ENCODE data around the gene SMIM38. TPM values are rescaled to one million over a fixed set of nuclear protein-coding genes. Genes with fewer than 3 reads are reported as not detected.

SMIM38 gene
- total and polyA plus RNA-seq, 2 donors, result 0.09 to 0.24 TPM

GRCh38 chr11:69178819-69179482 lies 23.2 kb downstream of the SMIM38 start:
- Histone ChIP-seq H3K27ac (ENCODE audit: low read depth in 1 of 2, low read length in 1 of 2) (no peak overlapping the region), H3K9me3 (ENCODE audit: control insufficient read depth in 2 of 2, insufficient read depth in 1 of 2, low read length in 1 of 2) (peaks cover 0 to 1% of the 10 kb centered on the region in 2 donors), H3K36me3 (ENCODE audit: control insufficient read depth in 2 of 2, insufficient read depth in 2 of 2, low read length in 1 of 2) (no peaks in the 10 kb centered on the region), H3K27me3 (ENCODE audit: control insufficient read depth in 2 of 2, insufficient read depth in 1 of 2, low read length in 1 of 2) (peaks cover 0 to 3% of the 10 kb centered on the region in 2 donors), H3K4me1 (ENCODE audit: control insufficient read depth in 2 of 2, insufficient read depth in 2 of 2, low read length in 2 of 2) (no peaks in the 10 kb centered on the region), H3K4me3 (ENCODE audit: low read length in 2 of 2) (no peak overlapping the region)
- no peak for DNase-seq (ENCODE audit: low read depth in 6 of 9, low spot score in 9 of 9)
- 95% methylated on average over 9 of the region's 9 CpGs for WGBS

- 64% methylated on average over 9 of the region's 9 CpGs for WGBS
- no peaks in the 10 kb centered on the region for H3K4me1 ChIP-seq (ENCODE audit: control insufficient read depth in 2 of 2, insufficient read depth in 2 of 2, low read length in 2 of 2)
- H3K27ac ChIP-seq (ENCODE audit: low read depth in 1 of 2, low read length in 1 of 2), result no peak overlapping the region
- H3K27me3 ChIP-seq (ENCODE audit: control insufficient read depth in 2 of 2, insufficient read depth in 1 of 2, low read length in 1 of 2), result peaks cover 0 to 3% of the 10 kb centered on the region in 2 donors
- peaks cover 0 to 1% of the 10 kb centered on the region in 2 donors for H3K9me3 ChIP-seq (ENCODE audit: control insufficient read depth in 2 of 2, insufficient read depth in 1 of 2, low read length in 1 of 2)
- no peak overlapping the region for H3K4me3 ChIP-seq (ENCODE audit: low read length in 2 of 2)
- no peaks in the 10 kb centered on the region for H3K36me3 ChIP-seq (ENCODE audit: control insufficient read depth in 2 of 2, insufficient read depth in 2 of 2, low read length in 1 of 2)
- no peak for DNase-seq (ENCODE audit: low read depth in 6 of 9, low spot score in 9 of 9)
Observed at GRCh38 chr11:69180226-69180625, 24.5 kb downstream of the SMIM38 start.

GRCh38 chr11:69180726-69181125 lies 25.0 kb downstream of the SMIM38 start:
- no peak for DNase-seq (ENCODE audit: low read depth in 6 of 9, low spot score in 9 of 9)
- H3K27me3 ChIP-seq (ENCODE audit: control insufficient read depth in 2 of 2, insufficient read depth in 1 of 2, low read length in 1 of 2), result peaks cover 0 to 3% of the 10 kb centered on the region in 2 donors
- no peaks in the 10 kb centered on the region for H3K36me3 ChIP-seq (ENCODE audit: control insufficient read depth in 2 of 2, insufficient read depth in 2 of 2, low read length in 1 of 2)
- no peak overlapping the region for H3K4me3 ChIP-seq (ENCODE audit: low read length in 2 of 2)
- peaks cover 0 to 1% of the 10 kb centered on the region in 2 donors for H3K9me3 ChIP-seq (ENCODE audit: control insufficient read depth in 2 of 2, insufficient read depth in 1 of 2, low read length in 1 of 2)
- H3K4me1 ChIP-seq (ENCODE audit: control insufficient read depth in 2 of 2, insufficient read depth in 2 of 2, low read length in 2 of 2), result no peaks in the 10 kb centered on the region
- H3K27ac ChIP-seq (ENCODE audit: low read depth in 1 of 2, low read length in 1 of 2), result no peak overlapping the region
- WGBS, result 95% methylated on average over 3 of the region's 3 CpGs

GRCh38 chr11:69183613-69184012 lies 27.9 kb downstream of the SMIM38 start:
- 78% methylated on average over 8 of the region's 8 CpGs for WGBS
- Histone ChIP-seq H3K4me3 (ENCODE audit: low read length in 2 of 2) (no peak overlapping the region), H3K27ac (ENCODE audit: low read depth in 1 of 2, low read length in 1 of 2) (no peak overlapping the region), H3K27me3 (ENCODE audit: control insufficient read depth in 2 of 2, insufficient read depth in 1 of 2, low read length in 1 of 2) (peaks cover 0 to 3% of the 10 kb centered on the region in 2 donors), H3K4me1 (ENCODE audit: control insufficient read depth in 2 of 2, insufficient read depth in 2 of 2, low read length in 2 of 2) (no peaks in the 10 kb centered on the region), H3K9me3 (ENCODE audit: control insufficient read depth in 2 of 2, insufficient read depth in 1 of 2, low read length in 1 of 2) (peaks cover 1 to 3% of the 10 kb centered on the region in 2 donors), H3K36me3 (ENCODE audit: control insufficient read depth in 2 of 2, insufficient read depth in 2 of 2, low read length in 1 of 2) (no peaks in the 10 kb centered on the region)
- DNase-seq (ENCODE audit: low read depth in 6 of 9, low spot score in 9 of 9), result no peak

GRCh38 chr11:69186316-69187260 lies 30.9 kb downstream of the SMIM38 start:
- Histone ChIP-seq H3K27ac (ENCODE audit: low read depth in 1 of 2, low read length in 1 of 2) (no peak overlapping the region), H3K36me3 (ENCODE audit: control insufficient read depth in 2 of 2, insufficient read depth in 2 of 2, low read length in 1 of 2) (no peaks in the 10 kb centered on the region), H3K4me3 (ENCODE audit: low read length in 2 of 2) (no peak overlapping the region), H3K4me1 (ENCODE audit: control insufficient read depth in 2 of 2, insufficient read depth in 2 of 2, low read length in 2 of 2) (no peaks in the 10 kb centered on the region), H3K9me3 (ENCODE audit: control insufficient read depth in 2 of 2, insufficient read depth in 1 of 2, low read length in 1 of 2) (peaks cover 0 to 3% of the 10 kb centered on the region in 2 donors), H3K27me3 (ENCODE audit: control insufficient read depth in 2 of 2, insufficient read depth in 1 of 2, low read length in 1 of 2) (peaks cover 0 to 3% of the 10 kb centered on the region in 2 donors)
- no peak for DNase-seq (ENCODE audit: low read depth in 6 of 9, low spot score in 9 of 9)
- WGBS, result 94% methylated on average over 17 of the region's 17 CpGs

- Histone ChIP-seq H3K4me1 (ENCODE audit: control insufficient read depth in 2 of 2, insufficient read depth in 2 of 2, low read length in 2 of 2) (no peaks in the 10 kb centered on the region), H3K9me3 (ENCODE audit: control insufficient read depth in 2 of 2, insufficient read depth in 1 of 2, low read length in 1 of 2) (peaks cover 0 to 3% of the 10 kb centered on the region in 2 donors), H3K27ac (ENCODE audit: low read depth in 1 of 2, low read length in 1 of 2) (no peak overlapping the region), H3K36me3 (ENCODE audit: control insufficient read depth in 2 of 2, insufficient read depth in 2 of 2, low read length in 1 of 2) (no peaks in the 10 kb centered on the region), H3K4me3 (ENCODE audit: low read length in 2 of 2) (no peak overlapping the region), H3K27me3 (ENCODE audit: control insufficient read depth in 2 of 2, insufficient read depth in 1 of 2, low read length in 1 of 2) (peaks cover 0 to 3% of the 10 kb centered on the region in 2 donors)
- DNase-seq (ENCODE audit: low read depth in 6 of 9, low spot score in 9 of 9), result no peak
- 85% methylated on average over 7 of the region's 7 CpGs for WGBS
Observed at GRCh38 chr11:69187540-69188065, 31.9 kb downstream of the SMIM38 start.

GRCh38 chr11:69189059-69189458 lies 33.3 kb downstream of the SMIM38 start:
- H3K4me3 ChIP-seq (ENCODE audit: low read length in 2 of 2), result no peak overlapping the region
- WGBS, result 81% methylated on average over 3 of the region's 3 CpGs
- no peak overlapping the region for H3K27ac ChIP-seq (ENCODE audit: low read depth in 1 of 2, low read length in 1 of 2)
- H3K27me3 ChIP-seq (ENCODE audit: control insufficient read depth in 2 of 2, insufficient read depth in 1 of 2, low read length in 1 of 2), result no peaks in the 10 kb centered on the region
- H3K4me1 ChIP-seq (ENCODE audit: control insufficient read depth in 2 of 2, insufficient read depth in 2 of 2, low read length in 2 of 2), result no peaks in the 10 kb centered on the region
- peaks cover 0 to 3% of the 10 kb centered on the region in 2 donors for H3K9me3 ChIP-seq (ENCODE audit: control insufficient read depth in 2 of 2, insufficient read depth in 1 of 2, low read length in 1 of 2)
- DNase-seq (ENCODE audit: low read depth in 6 of 9, low spot score in 9 of 9), result no peak
- no peaks in the 10 kb centered on the region for H3K36me3 ChIP-seq (ENCODE audit: control insufficient read depth in 2 of 2, insufficient read depth in 2 of 2, low read length in 1 of 2)

GRCh38 chr11:69190796-69191536 lies 35.2 kb downstream of the SMIM38 start:
- H3K36me3 ChIP-seq (ENCODE audit: control insufficient read depth in 2 of 2, insufficient read depth in 2 of 2, low read length in 1 of 2), result no peaks in the 10 kb centered on the region
- H3K9me3 ChIP-seq (ENCODE audit: control insufficient read depth in 2 of 2, insufficient read depth in 1 of 2, low read length in 1 of 2), result peaks cover 0 to 3% of the 10 kb centered on the region in 2 donors
- H3K4me3 ChIP-seq (ENCODE audit: low read length in 2 of 2), result no peak overlapping the region
- no peak overlapping the region for H3K27ac ChIP-seq (ENCODE audit: low read depth in 1 of 2, low read length in 1 of 2)
- no peak for DNase-seq (ENCODE audit: low read depth in 6 of 9, low spot score in 9 of 9)
- no peaks in the 10 kb centered on the region for H3K27me3 ChIP-seq (ENCODE audit: control insufficient read depth in 2 of 2, insufficient read depth in 1 of 2, low read length in 1 of 2)
- WGBS, result 92% methylated on average over 18 of the region's 18 CpGs
- no peaks in the 10 kb centered on the region for H3K4me1 ChIP-seq (ENCODE audit: control insufficient read depth in 2 of 2, insufficient read depth in 2 of 2, low read length in 2 of 2)

Measured in thymus (tissue), 11 donors.